BJ (cell line): Measurements from ENCODE around the gene FUT3. TPM values are rescaled to one million over a fixed set of nuclear protein-coding genes. Genes with fewer than 3 reads are reported as not detected.
"Not testable (repeated sequence)": the region's sequence is repeated elsewhere in the genome, so short reads cannot be mapped to it uniquely, and the experiment has no call there.

Experiments
- CTCF ChIA-PET: fragments of 350-600 bp; formaldehyde crosslinking; extraction: SDS; loops from one replicate; lab custom pipeline; 2021; ENCODE audit warnings: antibody characterized with exemption, inconsistent platforms; lab: Yijun Ruan, JAX
- POLR2A ChIA-PET: fragments of 300-600 bp; sonication (Branson Sonifier 250); formaldehyde crosslinking; extraction: SDS; loops from one replicate; lab custom pipeline; 2021; ENCODE audit warnings: antibody characterized with exemption; lab: Charles Lee
- DNase-seq: peaks from one replicate; pipeline ENCODE4 v3.0.0-alpha.2; 2011; ENCODE audit warnings: low read depth
- H3K27me3 ChIP-seq: 2 replicates; pipeline ENCODE4 v1.6.0; 2011; ENCODE audit warnings: low read length; ENCODE audit not compliant: control insufficient read depth, insufficient read depth
- H3K36me3 ChIP-seq: 2 replicates; pipeline ENCODE4 v1.5.1; 2011; ENCODE audit warnings: low read length; ENCODE audit not compliant: control insufficient read depth, insufficient read depth
- H3K4me3 ChIP-seq: 2 replicates; pipeline ENCODE4 v1.5.1; 2011; ENCODE audit warnings: low read depth, mild to moderate bottlenecking, control low read depth, low read length
- polyA plus RNA-seq: library from polyadenylated mRNA; depleted of rRNA; stranded (reverse); fragments of >200 nt; gene quantifications from 2 replicates; pipeline ENCODE4 v1.2.3, GENCODE V29; 2011
- TF ChIP-seq, protein P1 (sequence below): IDR thresholded peaks from 2 replicates; pipeline ENCODE4 v1.5.1; 2011; ENCODE audit warnings: low read depth, mild to moderate bottlenecking, control low read depth, inconsistent platforms, low read length, moderate library complexity; ENCODE audit not compliant: insufficient read depth

FUT3 gene
- polyA plus RNA-seq, 1 experiment: not detected

GRCh38 chr19:5877427-5877826 is 26.2 kb upstream of the FUT3 start:
- TF ChIP-seq, protein P1, sequence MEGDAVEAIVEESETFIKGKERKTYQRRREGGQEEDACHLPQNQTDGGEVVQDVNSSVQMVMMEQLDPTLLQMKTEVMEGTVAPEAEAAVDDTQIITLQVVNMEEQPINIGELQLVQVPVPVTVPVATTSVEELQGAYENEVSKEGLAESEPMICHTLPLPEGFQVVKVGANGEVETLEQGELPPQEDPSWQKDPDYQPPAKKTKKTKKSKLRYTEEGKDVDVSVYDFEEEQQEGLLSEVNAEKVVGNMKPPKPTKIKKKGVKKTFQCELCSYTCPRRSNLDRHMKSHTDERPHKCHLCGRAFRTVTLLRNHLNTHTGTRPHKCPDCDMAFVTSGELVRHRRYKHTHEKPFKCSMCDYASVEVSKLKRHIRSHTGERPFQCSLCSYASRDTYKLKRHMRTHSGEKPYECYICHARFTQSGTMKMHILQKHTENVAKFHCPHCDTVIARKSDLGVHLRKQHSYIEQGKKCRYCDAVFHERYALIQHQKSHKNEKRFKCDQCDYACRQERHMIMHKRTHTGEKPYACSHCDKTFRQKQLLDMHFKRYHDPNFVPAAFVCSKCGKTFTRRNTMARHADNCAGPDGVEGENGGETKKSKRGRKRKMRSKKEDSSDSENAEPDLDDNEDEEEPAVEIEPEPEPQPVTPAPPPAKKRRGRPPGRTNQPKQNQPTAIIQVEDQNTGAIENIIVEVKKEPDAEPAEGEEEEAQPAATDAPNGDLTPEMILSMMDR: no peak
- H3K4me3 ChIP-seq: no peak overlapping the region
- POLR2A ChIA-PET: interaction anchor here (0.6 kb wide), 1 partner anchor 19 kb away, joined by 8 read pairs; no protein-coding TSS in a partner anchor
- CTCF ChIA-PET: interaction anchor here (1.9 kb wide), 1 partner anchor 73 kb away, joined by 11 read pairs; no protein-coding TSS in a partner anchor
- no peak for DNase-seq
- H3K27me3 ChIP-seq: peaks cover 3% of the 10 kb centered on the region
- no peaks in the 10 kb centered on the region for H3K36me3 ChIP-seq

DNA sequence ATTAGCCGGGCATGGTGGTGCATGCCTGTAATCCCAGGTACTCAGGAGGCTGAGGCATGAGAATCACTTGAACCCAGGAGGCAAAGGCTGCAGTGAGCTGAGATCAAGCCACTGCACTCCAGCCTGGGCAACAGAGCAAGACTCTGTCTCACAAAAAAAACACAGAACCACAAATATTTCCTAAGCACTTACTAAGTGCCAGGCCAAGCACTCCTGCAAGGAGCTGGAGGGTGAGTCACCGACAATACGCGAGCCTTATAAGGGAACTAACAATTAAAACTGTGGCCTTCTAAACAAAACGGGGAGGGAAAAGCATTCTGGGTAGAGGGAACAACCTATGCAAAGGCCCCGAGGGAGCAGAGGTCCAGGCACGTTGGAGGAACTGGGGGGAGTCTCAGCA is 23.2 kb upstream of the FUT3 start:
- H3K27me3 ChIP-seq, H3K4me3 ChIP-seq, H3K36me3 ChIP-seq, CTCF ChIA-PET, DNase-seq: not testable (repeated sequence)
- POLR2A ChIA-PET: interaction anchor here (0.6 kb wide), 1 partner anchor 29 kb away, joined by 5 read pairs; no protein-coding TSS in a partner anchor

DNA sequence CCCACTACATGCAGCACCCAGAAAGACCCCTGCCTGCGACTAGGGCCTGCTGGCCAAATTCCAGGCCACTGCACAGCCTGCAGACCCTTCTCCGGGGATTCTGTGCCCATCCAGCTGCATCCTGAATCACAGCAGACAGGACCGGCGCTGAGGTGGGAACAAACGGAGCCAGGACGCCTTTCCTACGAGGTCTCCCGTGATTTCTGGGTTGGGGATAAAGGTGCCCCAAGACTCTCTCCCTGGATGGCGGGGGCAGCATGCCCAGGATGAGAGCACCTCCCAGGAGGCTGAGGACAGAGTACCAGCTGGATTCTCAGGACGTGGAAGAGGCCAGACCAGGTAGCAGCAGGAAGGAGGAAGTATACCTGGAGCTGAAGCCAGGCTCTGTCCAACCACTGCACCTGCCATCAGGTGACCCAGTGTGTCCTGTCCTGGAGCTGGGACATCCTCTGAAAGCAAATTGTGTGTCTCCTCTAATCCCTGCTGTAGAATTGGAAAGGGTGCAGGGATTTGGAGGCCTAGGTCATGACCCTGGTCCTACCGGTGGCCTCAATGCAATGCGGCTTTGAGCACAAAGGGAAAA is 22.5 kb upstream of the FUT3 start:
- ChIA-PET POLR2A (no interaction called here), CTCF (no interaction called here)
- H3K36me3 ChIP-seq: no peaks in the 10 kb centered on the region
- TF ChIP-seq, protein P1: no peak
- H3K4me3 ChIP-seq: no peak overlapping the region
- H3K27me3 ChIP-seq: 0 out of 2 replicates have a peak, but pooled peaks cover 2% of the 10 kb centered on the region
- DNase-seq: no peak

GRCh38 chr19:5870986-5871394 is 19.7 kb upstream of the FUT3 start:
- TF ChIP-seq, protein P1: no peak
- ChIA-PET POLR2A (interaction anchor here (0.6 kb wide), 1 partner anchor 33 kb away, joined by 3 read pairs; no protein-coding TSS in a partner anchor), CTCF (interaction anchor here (1.6 kb wide), 1 partner anchor 67 kb away, joined by 5 read pairs; no protein-coding TSS in a partner anchor)
- Histone ChIP-seq H3K27me3 (0 out of 2 replicates have a peak, but pooled peaks cover 2% of the 10 kb centered on the region), H3K36me3 (no peaks in the 10 kb centered on the region), H3K4me3 (no peak overlapping the region)
- no peak for DNase-seq

DNA sequence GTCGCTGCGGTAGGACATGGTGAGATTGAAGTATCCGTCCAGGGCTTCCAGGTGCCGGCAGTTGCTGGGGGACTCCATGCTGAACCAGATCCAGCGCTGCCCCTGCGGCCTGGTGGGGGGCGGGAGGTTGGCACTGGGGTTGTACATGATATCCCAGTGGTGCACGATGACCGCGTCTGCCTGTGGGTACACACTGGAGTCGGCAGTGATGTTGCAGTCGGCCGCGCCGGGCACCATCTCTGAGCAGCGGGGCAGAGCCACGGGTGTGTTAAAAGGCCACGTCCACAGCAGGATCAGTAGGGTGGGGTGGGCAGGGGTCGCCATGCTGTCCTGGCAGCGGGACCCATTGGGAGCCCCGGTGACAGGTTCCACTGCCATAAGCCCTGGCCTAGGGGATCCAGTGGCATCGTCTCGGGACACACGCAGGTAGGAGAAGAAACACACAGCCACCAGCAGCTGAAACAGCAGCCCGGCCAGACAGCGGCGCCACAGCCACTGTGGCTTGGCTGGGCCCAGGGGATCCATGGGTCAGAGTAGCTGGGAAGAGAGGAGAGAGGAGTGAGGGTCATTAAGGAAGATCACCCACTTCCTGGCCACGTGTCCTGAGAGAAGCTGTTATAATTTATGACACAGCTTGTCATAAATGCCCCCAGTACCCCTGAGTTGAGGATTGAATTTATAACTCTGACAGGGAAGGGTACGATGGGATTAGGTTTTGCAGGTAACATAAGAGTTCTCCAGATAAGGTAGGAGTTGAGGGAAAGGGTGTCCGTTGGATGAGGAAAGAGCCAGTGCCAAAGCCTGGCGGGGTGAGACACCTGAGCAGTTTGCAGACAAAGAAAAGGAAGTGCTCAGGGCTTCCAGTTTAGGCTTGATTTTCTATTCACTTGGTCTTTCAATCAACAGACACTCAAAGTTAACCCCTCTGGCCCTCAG is 16.2 kb upstream of the FUT3 start:
- ChIA-PET POLR2A (no interaction called here), CTCF (no interaction called here)
- TF ChIP-seq, protein P1: no peak
- Histone ChIP-seq H3K27me3 (0 out of 2 replicates have a peak, but pooled peaks cover 2% of the 10 kb centered on the region), H3K4me3 (no peak overlapping the region), H3K36me3 (no peaks in the 10 kb centered on the region)
- DNase-seq: no peak
